ENCODE results near the gene KCTD1.

DNA sequence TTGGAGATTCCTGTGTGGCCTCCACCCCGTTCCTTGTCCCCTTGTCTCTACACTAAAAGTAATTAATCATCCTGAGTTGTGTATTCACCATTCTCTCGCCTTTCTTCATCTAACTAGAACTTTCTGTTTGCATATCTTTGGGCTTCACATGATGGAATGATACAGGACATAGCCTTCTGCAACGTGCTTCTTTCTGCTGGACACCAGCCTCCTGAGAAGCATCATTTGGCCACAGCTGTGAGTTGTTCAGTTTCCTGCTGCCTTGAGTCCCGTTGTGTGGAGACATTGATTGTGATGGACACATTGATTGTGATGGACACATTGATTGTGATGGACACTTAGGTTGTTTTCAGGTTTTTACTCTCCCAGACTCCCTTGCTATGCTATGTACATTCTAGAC is 139.3 kb downstream of the KCTD1 start:
- TF ChIP-seq, protein P1, sequence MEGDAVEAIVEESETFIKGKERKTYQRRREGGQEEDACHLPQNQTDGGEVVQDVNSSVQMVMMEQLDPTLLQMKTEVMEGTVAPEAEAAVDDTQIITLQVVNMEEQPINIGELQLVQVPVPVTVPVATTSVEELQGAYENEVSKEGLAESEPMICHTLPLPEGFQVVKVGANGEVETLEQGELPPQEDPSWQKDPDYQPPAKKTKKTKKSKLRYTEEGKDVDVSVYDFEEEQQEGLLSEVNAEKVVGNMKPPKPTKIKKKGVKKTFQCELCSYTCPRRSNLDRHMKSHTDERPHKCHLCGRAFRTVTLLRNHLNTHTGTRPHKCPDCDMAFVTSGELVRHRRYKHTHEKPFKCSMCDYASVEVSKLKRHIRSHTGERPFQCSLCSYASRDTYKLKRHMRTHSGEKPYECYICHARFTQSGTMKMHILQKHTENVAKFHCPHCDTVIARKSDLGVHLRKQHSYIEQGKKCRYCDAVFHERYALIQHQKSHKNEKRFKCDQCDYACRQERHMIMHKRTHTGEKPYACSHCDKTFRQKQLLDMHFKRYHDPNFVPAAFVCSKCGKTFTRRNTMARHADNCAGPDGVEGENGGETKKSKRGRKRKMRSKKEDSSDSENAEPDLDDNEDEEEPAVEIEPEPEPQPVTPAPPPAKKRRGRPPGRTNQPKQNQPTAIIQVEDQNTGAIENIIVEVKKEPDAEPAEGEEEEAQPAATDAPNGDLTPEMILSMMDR (conservative IDR thresholded peaks at IDR 0.05), result no peak
- TF ChIP-seq ZFX (IDR thresholded peaks at IDR 0.05), result no peak
